ENCODE measurements around the gene CENPE. TPM values are rescaled to one million over a fixed set of nuclear protein-coding genes. Genes with fewer than 3 reads are reported as not detected.

Gene CENPE
- total RNA-seq, 1 donor: 13.0 TPM

- Histone ChIP-seq H3K36me3 (ENCODE audit: insufficient read depth, low read length) (peaks cover 53% of the 10 kb centered on the region), H3K4me1 (ENCODE audit: insufficient read depth, low read length) (no peaks in the 10 kb centered on the region), H3K27me3 (ENCODE audit: insufficient read depth, low read length) (no peaks in the 10 kb centered on the region), H3K79me2 (ENCODE audit: insufficient read depth, low read length) (no peaks in the 10 kb centered on the region), H3K4me3 (ENCODE audit: insufficient read depth, low read length) (no peak overlapping the region), H4K20me1 (ENCODE audit: insufficient read depth, low read length) (no peaks in the 10 kb centered on the region), H2AFZ (ENCODE audit: low read length) (no peak overlapping the region), H3K4me2 (ENCODE audit: insufficient read depth, low read length) (no peak overlapping the region), H3K9me3 (ENCODE audit: low read depth, low read length) (no peaks in the 10 kb centered on the region), H3K27ac (ENCODE audit: low read depth, low read length) (no peak overlapping the region)
- DNase-seq (ENCODE audit: insufficient read length, low spot score, missing footprints): no peak
- no peak for TF ChIP-seq CTCF (IDR thresholded peaks at IDR 0.05; ENCODE audit: extremely low read depth, low read depth, low read length)
Observed at GRCh38 chr4:103085555-103086196, 112.5 kb downstream of the CENPE start.

- H4K20me1 ChIP-seq (ENCODE audit: insufficient read depth, low read length): no peaks in the 10 kb centered on the region
- no peak overlapping the region for H3K27ac ChIP-seq (ENCODE audit: low read depth, low read length)
- peaks cover 11% of the 10 kb centered on the region for H3K36me3 ChIP-seq (ENCODE audit: insufficient read depth, low read length)
- H3K4me1 ChIP-seq (ENCODE audit: insufficient read depth, low read length): peaks cover 10% of the 10 kb centered on the region
- no peak for DNase-seq (ENCODE audit: insufficient read length, low spot score, missing footprints)
- no peak for TF ChIP-seq CTCF (IDR thresholded peaks at IDR 0.05; ENCODE audit: extremely low read depth, low read depth, low read length)
- H3K4me3 ChIP-seq (ENCODE audit: insufficient read depth, low read length): no peak overlapping the region
- no peak overlapping the region for H3K4me2 ChIP-seq (ENCODE audit: insufficient read depth, low read length)
- H3K27me3 ChIP-seq (ENCODE audit: insufficient read depth, low read length): no peaks in the 10 kb centered on the region
- no peaks in the 10 kb centered on the region for H3K9me3 ChIP-seq (ENCODE audit: low read depth, low read length)
- H3K79me2 ChIP-seq (ENCODE audit: insufficient read depth, low read length): peaks cover 16% of the 10 kb centered on the region
- no peak overlapping the region for H2AFZ ChIP-seq (ENCODE audit: low read length)
Observed at GRCh38 chr4:103079621-103080020, 118.5 kb downstream of the CENPE start.

GRCh38 chr4:103076747-103077347, 121.3 kb downstream of the CENPE start, which contains the start of gene SLC9B2:
Gene SLC9B2 (minus strand): TSS chr4:103076761. CDS start chr4:103067550, 9,211 bp downstream.
- H3K9me3 ChIP-seq (ENCODE audit: low read depth, low read length): no peaks in the 10 kb centered on the region
- peaks cover 10% of the 10 kb centered on the region for H3K4me1 ChIP-seq (ENCODE audit: insufficient read depth, low read length)
- no peaks in the 10 kb centered on the region for H3K27me3 ChIP-seq (ENCODE audit: insufficient read depth, low read length)
- DNase-seq (ENCODE audit: insufficient read length, low spot score, missing footprints): peak; percentile 37
- TF ChIP-seq CTCF (IDR thresholded peaks at IDR 0.05; ENCODE audit: extremely low read depth, low read depth, low read length): no peak
- peak within 1 kb of the TSS; percentile 87 for H2AFZ ChIP-seq (ENCODE audit: low read length)
- peaks cover 37% of the 10 kb centered on the region for H3K79me2 ChIP-seq (ENCODE audit: insufficient read depth, low read length)
- peak within 1 kb of the TSS; percentile 86 for H3K4me2 ChIP-seq (ENCODE audit: insufficient read depth, low read length)
- H4K20me1 ChIP-seq (ENCODE audit: insufficient read depth, low read length): no peaks in the 10 kb centered on the region
- peak within 1 kb of the TSS; percentile 66 for H3K27ac ChIP-seq (ENCODE audit: low read depth, low read length)
- peak within 1 kb of the TSS; percentile 84 for H3K4me3 ChIP-seq (ENCODE audit: insufficient read depth, low read length)
- H3K36me3 ChIP-seq (ENCODE audit: insufficient read depth, low read length): peaks cover 7% of the 10 kb centered on the region
